RWPE1 (cell line): ENCODE results near the gene PSMG1.

ENCODE experiments used
- CTCF ChIA-PET: fragments of 350-600 bp; sonication (Branson Sonifier 250); formaldehyde crosslinking; extraction: SDS; loops from one replicate; lab custom pipeline; 2021; lab: Yijun Ruan, JAX
- POLR2A ChIA-PET: fragments of 400-600 bp; formaldehyde crosslinking; extraction: SDS; loops from one replicate; lab custom pipeline; 2020; ENCODE audit warnings: antibody characterized with exemption; ENCODE audit not compliant: low non-redundant PET; lab: Yijun Ruan, JAX
- DNase-seq: peaks from one replicate; pipeline ENCODE4 v3.0.0; 2012; ENCODE audit warnings: low spot score
- H3K27ac ChIP-seq: fragments of 450-650 bp; 2 replicates; pipeline ENCODE4 v1.5.1; 2017
- CTCF ChIP-seq: fragments of 450-650 bp; conservative IDR thresholded peaks from 2 replicates; pipeline ENCODE4 v1.5.1; 2017; ENCODE audit warnings: low read depth, mild to moderate bottlenecking

The PSMG1 gene

GRCh38 chr21:39208624-39209333, 25.5 kb upstream of the PSMG1 start:
- no peak overlapping the region for H3K27ac ChIP-seq
- no peak for DNase-seq
- no peak for TF ChIP-seq CTCF
- ChIA-PET POLR2A (no interaction called here), CTCF (no interaction called here)

GRCh38 chr21:39204134-39204533, 20.9 kb upstream of the PSMG1 start:
- no peak overlapping the region for H3K27ac ChIP-seq
- ChIA-PET CTCF (interaction anchor here (0.6 kb wide), 1 partner anchor 16 kb away, joined by 3 read pairs; no protein-coding TSS in a partner anchor), POLR2A (no interaction called here)
- no peak for TF ChIP-seq CTCF
- no peak for DNase-seq

- no peak for DNase-seq
- ChIA-PET POLR2A (no interaction called here), CTCF (no interaction called here)
- H3K27ac ChIP-seq = no peak overlapping the region
- no peak for TF ChIP-seq CTCF
Observed at GRCh38 chr21:39198800-39199199, 15.5 kb upstream of the PSMG1 start.

- no peak overlapping the region for H3K27ac ChIP-seq
- ChIA-PET CTCF (no interaction called here), POLR2A (no interaction called here)
- no peak for TF ChIP-seq CTCF
- DNase-seq = no peak
Observed at GRCh38 chr21:39197448-39198233, 14.4 kb upstream of the PSMG1 start.

- CTCF ChIA-PET = no interaction called here
- DNase-seq = no peak
- POLR2A ChIA-PET = no interaction called here
- no peak overlapping the region for H3K27ac ChIP-seq
- no peak for TF ChIP-seq CTCF
Observed at GRCh38 chr21:39196838-39197237, 13.6 kb upstream of the PSMG1 start.

GRCh38 chr21:39196310-39196709, 13.1 kb upstream of the PSMG1 start:
- CTCF ChIA-PET = no interaction called here
- no peak for DNase-seq
- POLR2A ChIA-PET = no interaction called here
- no peak overlapping the region for H3K27ac ChIP-seq
- no peak for TF ChIP-seq CTCF
